Neural cell (in vitro differentiated cells): ENCODE measurements around the gene ADRB2.

Experiments used
- POLR2AphosphoS5 ChIP-seq: IDR thresholded peaks from 2 replicates; pipeline ENCODE4 v1.6.1; 2012
- TF ChIP-seq, protein P1 (sequence below): fragments of 450-650 bp; IDR thresholded peaks from 2 replicates; pipeline ENCODE4 v1.5.1; 2014; ENCODE audit warnings: antibody characterized with exemption, mild to moderate bottlenecking, moderate library complexity; ENCODE audit not compliant: poor library complexity, severe bottlenecking

DNA sequence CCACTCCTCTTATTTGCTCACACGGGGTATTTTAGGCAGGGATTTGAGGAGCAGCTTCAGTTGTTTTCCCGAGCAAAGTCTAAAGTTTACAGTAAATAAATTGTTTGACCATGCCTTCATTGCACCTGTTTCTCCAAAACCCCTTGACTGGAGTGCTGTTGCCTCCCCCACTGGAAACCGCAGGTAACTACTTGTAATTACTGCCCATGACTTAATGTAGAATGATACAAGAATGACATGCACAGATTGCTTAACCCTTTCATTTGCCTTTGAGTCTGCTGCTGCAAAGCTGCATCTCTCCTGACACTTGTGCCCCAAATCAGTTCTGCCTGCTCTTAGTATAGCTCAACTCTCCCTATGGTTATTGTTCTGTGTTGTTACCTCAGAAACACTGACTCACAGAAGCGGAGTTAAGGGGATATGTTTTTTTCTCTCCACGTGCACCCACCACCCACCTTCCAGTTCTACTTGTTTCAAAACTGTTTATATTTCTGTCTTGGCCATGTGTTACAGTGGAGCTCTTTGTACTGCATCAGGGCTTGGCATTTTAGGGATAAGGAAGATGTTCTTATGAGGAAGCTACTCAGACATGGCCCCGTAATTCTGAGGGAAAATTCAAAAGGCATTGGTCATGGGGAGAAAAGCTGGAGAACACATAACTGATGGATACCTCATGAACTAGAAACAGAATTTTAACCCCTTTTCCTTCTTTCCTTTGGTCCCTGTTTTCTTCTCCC, 2.3 kb downstream of the ADRB2 start:
- TF ChIP-seq, protein P1, sequence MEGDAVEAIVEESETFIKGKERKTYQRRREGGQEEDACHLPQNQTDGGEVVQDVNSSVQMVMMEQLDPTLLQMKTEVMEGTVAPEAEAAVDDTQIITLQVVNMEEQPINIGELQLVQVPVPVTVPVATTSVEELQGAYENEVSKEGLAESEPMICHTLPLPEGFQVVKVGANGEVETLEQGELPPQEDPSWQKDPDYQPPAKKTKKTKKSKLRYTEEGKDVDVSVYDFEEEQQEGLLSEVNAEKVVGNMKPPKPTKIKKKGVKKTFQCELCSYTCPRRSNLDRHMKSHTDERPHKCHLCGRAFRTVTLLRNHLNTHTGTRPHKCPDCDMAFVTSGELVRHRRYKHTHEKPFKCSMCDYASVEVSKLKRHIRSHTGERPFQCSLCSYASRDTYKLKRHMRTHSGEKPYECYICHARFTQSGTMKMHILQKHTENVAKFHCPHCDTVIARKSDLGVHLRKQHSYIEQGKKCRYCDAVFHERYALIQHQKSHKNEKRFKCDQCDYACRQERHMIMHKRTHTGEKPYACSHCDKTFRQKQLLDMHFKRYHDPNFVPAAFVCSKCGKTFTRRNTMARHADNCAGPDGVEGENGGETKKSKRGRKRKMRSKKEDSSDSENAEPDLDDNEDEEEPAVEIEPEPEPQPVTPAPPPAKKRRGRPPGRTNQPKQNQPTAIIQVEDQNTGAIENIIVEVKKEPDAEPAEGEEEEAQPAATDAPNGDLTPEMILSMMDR = no peak
- no peak for TF ChIP-seq POLR2AphosphoS5
